K562 (cell line): ENCODE measurements around the gene C17orf50. TPM values are rescaled to one million over a fixed set of nuclear protein-coding genes. Genes with fewer than 3 reads are reported as not detected.

Experiments used
- NRF1 ChIP-seq, 2 experiments: fragments of 450-650 bp; IDR thresholded peaks in 1 of 2; conservative IDR thresholded peaks in 1 of 2; 2 replicates each; pipeline ENCODE4 v1.6.1; 2014; ENCODE audit warnings: mild to moderate bottlenecking in 2 of 2
- PTBP1 ChIP-seq: fragments of 200-400 bp; formaldehyde crosslinking; IDR thresholded peaks from 2 replicates; pipeline ENCODE4 v1.6.1; 2017; ENCODE audit warnings: low read depth, low read length
- ZBTB7A ChIP-seq: IDR thresholded peaks from 2 replicates; pipeline ENCODE4 v1.6.1; 2011; ENCODE audit warnings: low read depth, mild to moderate bottlenecking, low read length, moderate library complexity, borderline replicate concordance; ENCODE audit not compliant: control insufficient read depth
- ZC3H11A ChIP-seq: IDR thresholded peaks from 2 replicates; pipeline ENCODE4 v1.6.1; 2012; ENCODE audit warnings: low read depth, low read length, improper control_type of control experiment
- polyA plus RNA-seq, 8 experiments: library from polyadenylated mRNA; depleted of rRNA in 4 of 8; stranded (reverse) in 5 of 8; unstranded in 3 of 8; fragments of >200 nt; fragmentation: Nextera tagmentation in 2 of 8; fragmentation: Illumina TruSeq in 1 of 8; extraction: Ambion mirVana in 2 of 8; extraction: Trizol in 1 of 8; gene quantifications; 2 replicates each; pipeline versions ENCODE4 v1.2.1 to v1.2.3, GENCODE V29; 2011 to 2014; ENCODE audit warnings: inconsistent platforms in 1 of 8, missing spikeins in 1 of 8
- total RNA-seq, 7 experiments: library from RNA; depleted of rRNA in 6 of 7; stranded (reverse); fragments of >200 nt in 6 of 7; fragmentation: Illumina TruSeq in 2 of 7; extraction: Trizol in 2 of 7; gene quantifications; 2 replicates each; pipeline versions ENCODE4 v1.2.1 to v1.2.3, GENCODE V29; 2011 to 2021; ENCODE audit warnings: low replicate concordance in 1 of 7
- TF ChIP-seq, protein P1 (sequence below), 2 experiments: IDR thresholded peaks; 2 replicates each; pipeline ENCODE4 v1.6.1; 2011; ENCODE audit warnings: borderline replicate concordance in 1 of 2, control low read depth in 1 of 2, low read depth in 1 of 2, low read length in 1 of 2, mild to moderate bottlenecking in 1 of 2, mixed read lengths in 1 of 2, moderate library complexity in 1 of 2; ENCODE audit not compliant: insufficient read depth in 1 of 2, insufficient read length in 1 of 2, poor library complexity in 1 of 2, severe bottlenecking in 1 of 2; ENCODE audit errors: extremely low read depth in 1 of 2

Gene C17orf50
- total and polyA plus RNA-seq, 9 of the 15 experiments (the other 6 are each of a cell fraction or from before 2014, with no cell fraction given), result not detected

DNA sequence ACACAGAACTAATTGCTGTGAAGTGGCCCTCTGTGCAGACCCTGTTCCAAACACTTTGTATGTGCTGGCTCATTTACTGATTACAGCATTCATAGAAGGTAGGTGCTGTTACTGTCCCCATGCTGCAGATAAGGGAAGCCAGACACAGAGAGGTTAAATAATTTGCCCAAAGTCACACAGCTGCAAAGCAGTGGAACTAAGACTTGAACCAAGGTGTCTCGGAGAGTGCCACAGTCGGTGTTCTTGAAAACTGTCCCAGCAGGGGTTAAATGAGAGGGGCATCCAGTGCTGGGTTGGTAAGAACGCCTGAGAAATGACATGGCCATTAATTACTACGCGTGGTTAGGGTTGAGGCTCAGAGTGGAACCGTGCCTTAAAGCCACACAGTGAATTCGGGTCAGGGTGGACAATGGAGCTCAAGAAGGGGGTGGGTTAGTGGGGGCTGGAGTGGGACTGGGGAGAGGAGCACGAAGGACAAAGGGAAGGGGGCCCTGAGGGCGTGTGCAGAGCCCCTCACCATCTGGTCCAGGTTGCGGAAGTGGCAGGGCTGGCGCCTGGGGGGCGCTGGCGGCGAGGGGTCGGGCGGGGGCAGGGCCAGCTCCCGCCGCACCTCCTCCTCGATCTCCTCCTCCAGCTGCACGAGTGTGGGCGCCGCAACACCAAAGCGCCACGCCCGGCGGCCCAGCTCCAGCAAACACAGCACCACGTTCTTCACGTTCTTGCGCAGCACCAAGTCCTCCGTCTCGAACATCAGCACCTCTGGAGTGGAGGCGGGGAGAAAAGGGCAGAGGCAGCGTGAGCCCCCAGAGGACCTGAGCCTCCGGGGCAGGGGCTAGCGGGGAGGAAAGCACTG, 10.9 kb upstream of the C17orf50 start (continued):
- TF ChIP-seq ZBTB7A (peak; percentile 36; the same call in 1 of the 2 replicates), ZC3H11A (no peak), PTBP1 (no peak), NRF1 (conservative IDR thresholded peaks at IDR 0.05 in 1 of 2, IDR thresholded peaks at IDR 0.05 in 1 of 2) (peak; percentile 48 to 63; a peak in 3 of 4 replicates)
- TF ChIP-seq, protein P1, sequence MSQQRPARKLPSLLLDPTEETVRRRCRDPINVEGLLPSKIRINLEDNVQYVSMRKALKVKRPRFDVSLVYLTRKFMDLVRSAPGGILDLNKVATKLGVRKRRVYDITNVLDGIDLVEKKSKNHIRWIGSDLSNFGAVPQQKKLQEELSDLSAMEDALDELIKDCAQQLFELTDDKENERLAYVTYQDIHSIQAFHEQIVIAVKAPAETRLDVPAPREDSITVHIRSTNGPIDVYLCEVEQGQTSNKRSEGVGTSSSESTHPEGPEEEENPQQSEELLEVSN (IDR thresholded peaks at IDR 0.05; ENCODE audit: borderline replicate concordance in 1 of 2, extremely low read depth in 1 of 2, insufficient read depth in 1 of 2, insufficient read length in 1 of 2, low read depth in 1 of 2, low read length in 1 of 2, poor library complexity in 1 of 2, severe bottlenecking in 1 of 2), result peak in 1 of 2 experiments; percentile 43
